ENCODE results near the gene WDR19. TPM values are rescaled to one million over a fixed set of nuclear protein-coding genes. Genes with fewer than 3 reads are reported as not detected.
A peak's percentile ranks its signal among the peaks of the same experiment; 100 is the strongest.
"Not testable (repeated sequence)": the region's sequence is repeated elsewhere in the genome, so short reads cannot be mapped to it uniquely, and the experiment has no call there.

WDR19 gene
- polyA plus RNA-seq (2013, experiment 1 of 2; ENCODE audit: insufficient read length) = 19.3 TPM
- 18.9 TPM for polyA plus RNA-seq (2013, experiment 2 of 2; ENCODE audit: insufficient read length)

DNA sequence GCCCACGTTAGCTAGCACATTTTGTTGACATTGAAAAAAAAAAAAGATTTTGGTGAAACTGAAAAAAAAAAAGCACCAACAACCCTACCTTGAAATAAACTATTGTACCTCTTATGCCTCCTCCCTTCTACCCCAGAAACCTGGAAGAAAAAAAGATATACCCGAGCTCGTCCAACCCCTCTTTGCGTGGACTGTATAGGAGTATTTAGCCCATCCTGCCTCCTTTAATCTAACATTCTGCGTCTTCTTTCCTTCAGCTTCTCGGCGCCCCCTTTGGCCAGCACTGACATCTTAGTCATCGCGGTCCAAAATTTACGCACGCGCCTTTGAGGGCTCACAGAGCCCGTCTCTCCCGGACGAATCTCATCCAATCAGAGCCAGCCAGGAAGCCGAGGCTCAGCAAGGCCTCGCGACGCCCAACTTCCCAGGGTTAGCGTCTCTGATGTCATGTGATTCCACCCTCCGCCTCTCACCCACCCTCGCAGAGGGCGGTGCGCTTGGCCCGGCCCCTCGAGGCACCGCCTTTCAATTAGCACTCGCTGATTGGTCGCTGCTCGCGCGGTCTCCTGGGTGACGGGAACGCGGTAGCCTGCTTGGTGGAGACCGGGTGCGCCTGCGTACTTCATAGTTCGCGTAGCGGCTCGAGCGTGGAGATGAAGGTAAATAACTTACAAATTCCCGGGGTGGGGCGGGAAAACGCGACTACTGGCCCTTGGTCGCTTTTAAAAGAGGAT is at the start of gene WDR19:
Gene WDR19 (plus strand): TSS at position 625 of the 734 bp plus-strand sequence. CDS start 29 bp downstream, at position 654.
- DNase-seq = peak; percentile 100

DNA sequence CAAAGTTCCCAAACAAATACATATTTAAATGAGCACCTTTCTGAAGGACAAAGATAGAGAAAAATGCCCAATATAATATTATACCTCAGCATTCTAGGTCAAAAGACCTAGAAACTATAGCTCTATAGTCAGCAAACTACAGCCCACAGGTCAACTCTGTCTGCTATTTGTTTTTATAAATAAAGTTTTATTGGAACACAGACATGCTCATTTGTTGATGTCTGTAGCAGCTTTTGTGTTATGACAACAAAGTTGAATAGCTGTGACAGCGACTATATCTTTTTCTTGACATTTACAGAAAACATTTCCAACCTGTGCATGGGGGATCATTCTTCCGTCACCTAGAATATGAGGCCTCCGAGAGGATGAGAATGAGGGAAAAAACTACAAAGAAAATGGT is 48.7 kb upstream of the WDR19 start:
- no peak for DNase-seq

GRCh38 chr4:39134683-39135306 is 47.5 kb upstream of the WDR19 start:
- no peak for DNase-seq

DNA sequence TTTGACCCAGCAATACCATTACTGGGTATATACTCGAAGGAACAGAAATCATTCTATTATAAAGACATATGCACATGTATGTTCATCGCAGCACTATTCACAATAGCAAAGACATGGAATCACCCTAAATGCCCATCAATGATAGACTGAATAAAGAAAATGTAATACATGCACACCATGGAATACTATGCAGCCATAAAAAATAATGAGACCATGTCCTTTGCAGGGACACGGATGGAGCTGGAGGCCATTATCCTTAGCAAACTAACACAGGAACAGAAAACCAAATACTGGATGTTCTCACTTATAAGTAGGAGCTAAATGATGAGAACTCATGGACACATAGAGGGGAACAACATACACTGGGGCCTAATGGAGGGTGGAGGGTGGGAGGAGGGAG is 44.1 kb upstream of the WDR19 start:
- DNase-seq = not testable (repeated sequence)

DNA sequence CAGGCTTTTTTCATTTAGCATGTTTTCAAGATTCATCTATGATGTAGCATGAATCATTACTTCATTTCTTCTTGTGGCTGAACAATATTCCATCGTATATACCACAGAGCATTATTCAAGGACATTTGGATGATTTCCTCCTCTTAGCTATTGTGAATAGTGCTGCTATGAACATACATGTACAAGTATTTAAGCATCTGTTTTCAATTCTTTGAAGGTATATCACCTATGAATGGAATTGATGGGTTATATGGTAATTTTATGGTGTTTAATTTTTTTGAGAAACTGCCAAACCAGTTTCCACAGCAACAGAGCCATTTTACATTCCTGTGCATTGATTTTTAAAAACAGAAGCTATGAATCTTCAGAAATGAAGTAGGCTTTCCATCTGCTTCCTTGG is 36.1 kb upstream of the WDR19 start:
- DNase-seq = peak; percentile 25

DNA sequence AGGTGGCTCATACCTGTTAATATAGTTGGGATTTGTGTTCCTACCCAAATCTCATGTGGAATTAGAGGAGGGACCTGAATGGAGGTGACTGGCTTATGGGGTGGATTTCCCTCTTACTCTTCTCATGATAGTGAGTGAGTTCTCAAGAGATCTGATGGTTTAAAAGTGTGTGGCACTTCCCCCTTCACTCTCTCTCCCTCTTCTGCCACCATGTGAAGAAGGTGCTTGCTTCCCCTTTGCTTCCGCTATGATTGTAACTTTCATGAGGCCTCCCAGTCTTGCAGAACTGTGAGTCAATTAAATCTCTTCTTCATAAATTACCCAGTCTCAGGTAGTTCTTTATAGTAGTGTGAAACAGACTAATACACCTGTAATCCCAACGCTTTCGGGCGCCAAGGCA is 28.3 kb upstream of the WDR19 start:
- no peak for DNase-seq

- DNase-seq = no peak
These were observed 24.8 kb upstream of the WDR19 start for GRCh38 chr4:39157520-39157919.

GRCh38 chr4:39166177-39166576 is 16.2 kb upstream of the WDR19 start:
- no peak for DNase-seq

- no peak for DNase-seq
These were observed 15.7 kb upstream of the WDR19 start for GRCh38 chr4:39166669-39167068.

GRCh38 chr4:39169426-39169825 is 12.9 kb upstream of the WDR19 start:
- DNase-seq = peak; percentile 18

- no peak for DNase-seq
These were observed 12.0 kb upstream of the WDR19 start for GRCh38 chr4:39170301-39170700.

- no peak for DNase-seq
These were observed 3.6 kb upstream of the WDR19 start for GRCh38 chr4:39178706-39179105.

DNA sequence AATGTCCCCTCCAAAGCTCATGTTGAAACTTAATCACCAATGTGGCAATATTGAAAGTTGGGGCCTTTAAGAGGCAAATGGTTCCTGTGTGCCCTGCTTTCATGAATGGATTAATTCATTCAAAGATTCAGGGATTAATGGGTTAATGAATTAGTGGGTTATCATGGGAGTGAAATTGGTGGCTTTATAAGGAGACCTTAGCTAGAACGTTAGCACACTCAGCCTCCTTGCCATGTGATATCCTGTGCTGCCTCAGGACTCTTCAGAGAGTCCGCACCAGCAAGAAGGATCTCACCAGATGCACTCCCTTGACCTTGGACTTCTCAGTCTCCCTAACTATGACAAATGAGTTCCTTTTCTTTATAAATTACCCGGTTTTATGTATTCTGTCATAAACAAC is 2.6 kb upstream of the WDR19 start:
- no peak for DNase-seq

- not testable (repeated sequence) for DNase-seq
These were observed 1.7 kb upstream of the WDR19 start for GRCh38 chr4:39180629-39181028.

- DNase-seq = no peak
These were observed 817 bp upstream of the WDR19 start for GRCh38 chr4:39181520-39181904.

GRCh38 chr4:39201963-39202362 is 19.6 kb downstream of the WDR19 start:
- DNase-seq = no peak

GRCh38 chr4:39204543-39204942 is 22.2 kb downstream of the WDR19 start:
- no peak for DNase-seq

GRCh38 chr4:39205000-39205399 is 22.7 kb downstream of the WDR19 start:
- no peak for DNase-seq

DNA sequence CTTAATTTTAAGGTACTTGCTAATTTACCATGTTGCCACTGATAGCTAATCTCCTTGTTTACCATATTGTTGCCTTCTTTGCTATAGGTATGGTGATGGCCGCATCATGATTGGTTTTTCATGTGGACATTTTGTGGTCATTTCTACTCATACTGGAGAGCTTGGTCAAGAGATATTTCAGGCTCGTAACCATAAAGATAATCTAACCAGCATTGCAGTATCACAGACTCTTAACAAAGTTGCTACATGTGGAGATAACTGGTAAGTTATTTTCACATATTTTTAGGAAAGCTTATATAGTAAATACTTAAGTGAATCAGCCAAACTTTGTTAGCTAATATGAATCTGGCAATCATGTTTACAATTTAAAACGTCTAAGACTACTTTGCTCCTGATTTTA is 23.1 kb downstream of the WDR19 start:
- no peak for DNase-seq

GRCh38 chr4:39227906-39228305 is 45.6 kb downstream of the WDR19 start:
- DNase-seq = peak; percentile 1

DNA sequence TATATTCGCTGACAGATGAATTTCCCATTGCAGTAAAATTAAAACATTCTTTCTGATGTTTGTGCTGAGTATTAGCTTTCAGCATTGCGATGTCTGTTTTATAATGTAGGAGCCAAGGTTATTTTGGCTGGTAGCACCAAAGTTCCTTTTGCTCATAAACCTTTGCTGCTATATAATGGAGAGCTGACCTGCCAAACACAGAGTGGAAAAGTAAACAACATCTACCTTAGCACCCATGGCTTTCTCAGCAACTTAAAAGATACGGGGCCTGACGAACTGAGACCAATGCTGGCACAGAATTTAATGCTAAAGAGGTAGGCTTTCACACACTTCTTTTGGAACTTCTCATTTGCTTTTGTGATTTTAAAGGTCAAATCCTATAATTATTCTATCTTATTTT is 46.0 kb downstream of the WDR19 start:
- DNase-seq = no peak

DNA sequence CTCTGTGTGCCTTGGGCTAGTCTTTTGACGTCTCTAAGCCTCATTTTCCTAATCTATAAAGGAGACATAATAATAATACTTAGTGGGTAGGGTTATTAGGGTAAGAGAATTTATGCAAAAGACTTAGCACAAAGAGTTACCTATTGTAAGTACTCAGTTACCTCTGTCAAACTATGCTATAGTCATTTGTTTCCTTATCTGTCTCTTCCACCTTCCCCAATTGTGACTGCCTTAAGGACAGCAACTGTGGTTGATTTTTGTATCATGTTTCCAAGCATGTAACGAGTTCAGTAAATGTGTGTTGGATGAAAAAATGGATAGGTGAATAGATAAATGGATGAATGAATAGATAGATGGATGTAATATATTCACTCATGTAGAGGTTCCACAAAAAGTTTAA is 48.1 kb downstream of the WDR19 start:
- DNase-seq = no peak

DNA sequence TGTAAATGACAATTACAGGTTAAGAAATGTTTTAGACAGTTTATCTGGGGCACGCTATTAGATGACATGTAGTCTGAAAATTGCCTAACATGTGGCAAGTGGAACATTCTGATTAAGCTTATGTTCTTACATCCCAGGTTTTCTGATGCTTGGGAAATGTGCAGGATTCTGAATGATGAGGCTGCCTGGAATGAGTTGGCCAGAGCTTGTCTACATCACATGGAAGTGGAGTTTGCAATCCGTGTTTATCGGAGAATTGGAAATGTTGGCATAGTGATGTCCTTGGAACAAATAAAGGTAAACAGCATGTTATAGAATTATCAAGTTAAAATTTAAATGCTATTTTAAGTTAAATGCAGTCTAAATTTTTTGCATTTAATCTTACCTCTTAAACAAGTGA is 49.3 kb downstream of the WDR19 start:
- DNase-seq = no peak

DNA sequence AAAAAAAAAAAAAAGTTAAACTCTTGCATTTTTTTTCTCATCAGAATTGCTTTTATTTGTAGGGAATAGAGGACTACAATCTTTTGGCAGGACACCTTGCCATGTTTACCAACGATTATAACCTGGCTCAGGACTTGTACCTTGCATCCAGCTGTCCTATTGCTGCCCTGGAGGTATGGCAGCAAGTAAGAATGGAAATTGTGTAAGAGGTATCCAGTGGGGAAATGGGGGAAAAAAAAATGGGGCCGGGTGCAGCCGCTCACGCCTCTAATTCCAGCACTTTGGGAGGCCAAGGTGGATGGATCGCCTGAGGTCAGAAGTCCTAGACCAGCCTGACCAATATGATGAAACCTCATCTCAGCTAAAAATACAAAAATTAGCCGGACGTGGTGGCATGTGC is 49.8 kb downstream of the WDR19 start:
- DNase-seq = no peak

All from fibroblast of skin of scalp (primary cell).